Measurements from ENCODE around the gene OR3A2.

Gene OR3A2

DNA sequence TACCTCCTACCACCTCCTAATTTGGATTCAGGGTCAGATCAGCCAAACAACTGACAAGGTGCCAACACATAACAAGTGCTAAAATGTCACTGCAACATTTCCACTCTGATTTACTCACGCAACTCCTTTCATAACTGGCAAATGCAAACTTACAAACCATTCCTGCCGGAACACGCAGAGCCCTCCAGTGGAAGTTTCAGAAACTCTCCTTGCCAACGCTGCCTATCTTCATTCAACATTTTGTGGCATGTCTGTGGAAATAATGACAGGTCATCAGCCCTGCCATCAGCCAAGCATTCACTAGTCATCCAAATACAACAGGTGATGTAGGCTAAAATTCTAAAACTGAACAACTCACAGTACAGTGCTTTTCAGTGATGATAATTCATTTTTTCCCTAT, 50.2 kb downstream of the OR3A2 start:
- no peaks in the 10 kb centered on the region for H3K9me2 ChIP-seq (ENCODE audit: low read depth, low read length)
- no peaks in the 10 kb centered on the region for H3F3A ChIP-seq (ENCODE audit: insufficient read depth, low read length)
- no peaks in the 10 kb centered on the region for H3K9me3 ChIP-seq (ENCODE audit: low read length)
- H3K4me3 ChIP-seq (ENCODE audit: low read depth, low read length, poor library complexity, severe bottlenecking), result no peak overlapping the region
- H3K9ac ChIP-seq (ENCODE audit: low read length), result no peak overlapping the region
- no peak for TF ChIP-seq EZH2 (IDR thresholded peaks at IDR 0.05; ENCODE audit: borderline replicate concordance, low read length)
- TF ChIP-seq, protein P1, sequence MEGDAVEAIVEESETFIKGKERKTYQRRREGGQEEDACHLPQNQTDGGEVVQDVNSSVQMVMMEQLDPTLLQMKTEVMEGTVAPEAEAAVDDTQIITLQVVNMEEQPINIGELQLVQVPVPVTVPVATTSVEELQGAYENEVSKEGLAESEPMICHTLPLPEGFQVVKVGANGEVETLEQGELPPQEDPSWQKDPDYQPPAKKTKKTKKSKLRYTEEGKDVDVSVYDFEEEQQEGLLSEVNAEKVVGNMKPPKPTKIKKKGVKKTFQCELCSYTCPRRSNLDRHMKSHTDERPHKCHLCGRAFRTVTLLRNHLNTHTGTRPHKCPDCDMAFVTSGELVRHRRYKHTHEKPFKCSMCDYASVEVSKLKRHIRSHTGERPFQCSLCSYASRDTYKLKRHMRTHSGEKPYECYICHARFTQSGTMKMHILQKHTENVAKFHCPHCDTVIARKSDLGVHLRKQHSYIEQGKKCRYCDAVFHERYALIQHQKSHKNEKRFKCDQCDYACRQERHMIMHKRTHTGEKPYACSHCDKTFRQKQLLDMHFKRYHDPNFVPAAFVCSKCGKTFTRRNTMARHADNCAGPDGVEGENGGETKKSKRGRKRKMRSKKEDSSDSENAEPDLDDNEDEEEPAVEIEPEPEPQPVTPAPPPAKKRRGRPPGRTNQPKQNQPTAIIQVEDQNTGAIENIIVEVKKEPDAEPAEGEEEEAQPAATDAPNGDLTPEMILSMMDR (IDR thresholded peaks at IDR 0.05; ENCODE audit: low read length), result no peak; the same call in 1 of the 2 replicates
- H3K79me2 ChIP-seq (ENCODE audit: insufficient read depth, low read length), result no peaks in the 10 kb centered on the region
- no peak overlapping the region for H3K4me2 ChIP-seq (ENCODE audit: low read length)
- H3K4me1 ChIP-seq (ENCODE audit: insufficient read depth, low read length, severe bottlenecking), result no peaks in the 10 kb centered on the region
- H3K36me3 ChIP-seq (ENCODE audit: insufficient read depth, low read length), result no peaks in the 10 kb centered on the region
- no peaks in the 10 kb centered on the region for H3K27me3 ChIP-seq (ENCODE audit: insufficient read depth, low read length)
- H3K27ac ChIP-seq (ENCODE audit: low read depth, low read length, poor library complexity, severe bottlenecking), result no peak overlapping the region
- no peaks in the 10 kb centered on the region for H4K20me1 ChIP-seq (ENCODE audit: insufficient read depth, low read length)
- H2AFZ ChIP-seq (ENCODE audit: low read length), result no peak overlapping the region

GRCh38 chr17:3318336-3318735, 67.8 kb downstream of the OR3A2 start:
- no peaks in the 10 kb centered on the region for H4K20me1 ChIP-seq (ENCODE audit: insufficient read depth, low read length)
- H3K4me3 ChIP-seq (ENCODE audit: low read depth, low read length, poor library complexity, severe bottlenecking), result no peak overlapping the region
- no peaks in the 10 kb centered on the region for H3K27me3 ChIP-seq (ENCODE audit: insufficient read depth, low read length)
- no peak overlapping the region for H2AFZ ChIP-seq (ENCODE audit: low read length)
- TF ChIP-seq EZH2 (IDR thresholded peaks at IDR 0.05; ENCODE audit: borderline replicate concordance, low read length), result no peak
- TF ChIP-seq, protein P1 (IDR thresholded peaks at IDR 0.05; ENCODE audit: low read length), result no peak
- no peaks in the 10 kb centered on the region for H3K4me1 ChIP-seq (ENCODE audit: insufficient read depth, low read length, severe bottlenecking)
- H3K9me3 ChIP-seq (ENCODE audit: low read length), result no peaks in the 10 kb centered on the region
- H3K79me2 ChIP-seq (ENCODE audit: insufficient read depth, low read length), result no peaks in the 10 kb centered on the region
- no peaks in the 10 kb centered on the region for H3F3A ChIP-seq (ENCODE audit: insufficient read depth, low read length)
- no peak overlapping the region for H3K4me2 ChIP-seq (ENCODE audit: low read length)
- H3K36me3 ChIP-seq (ENCODE audit: insufficient read depth, low read length), result no peaks in the 10 kb centered on the region
- no peaks in the 10 kb centered on the region for H3K9me2 ChIP-seq (ENCODE audit: low read depth, low read length)
- no peak overlapping the region for H3K9ac ChIP-seq (ENCODE audit: low read length)
- H3K27ac ChIP-seq (ENCODE audit: low read depth, low read length, poor library complexity, severe bottlenecking), result no peak overlapping the region

DNA sequence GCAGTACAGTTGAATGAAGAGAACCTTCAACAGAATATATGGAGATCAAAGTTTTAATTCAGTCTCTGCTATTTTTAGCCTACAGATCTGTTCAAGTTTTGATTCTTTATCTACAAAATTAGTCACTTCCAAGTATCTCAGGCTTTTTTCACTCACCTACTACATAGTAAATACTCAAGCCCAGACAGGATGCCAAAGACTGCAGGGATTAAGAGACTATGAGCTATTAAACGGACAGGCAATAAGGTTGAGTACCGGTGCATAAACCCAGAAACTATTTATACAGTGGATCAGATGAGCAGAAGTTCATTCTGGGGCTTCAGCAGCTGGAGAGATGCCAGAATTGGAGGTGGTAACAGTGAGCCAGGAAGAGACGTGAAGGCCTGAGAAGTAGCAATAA, 69.3 kb downstream of the OR3A2 start:
- Histone ChIP-seq H3K9me3 (ENCODE audit: low read length) (no peaks in the 10 kb centered on the region), H3K4me3 (ENCODE audit: low read depth, low read length, poor library complexity, severe bottlenecking) (no peak overlapping the region), H3K9ac (ENCODE audit: low read length) (no peak overlapping the region), H3K36me3 (ENCODE audit: insufficient read depth, low read length) (no peaks in the 10 kb centered on the region), H3K79me2 (ENCODE audit: insufficient read depth, low read length) (no peaks in the 10 kb centered on the region), H3K4me2 (ENCODE audit: low read length) (no peak overlapping the region), H3K27ac (ENCODE audit: low read depth, low read length, poor library complexity, severe bottlenecking) (no peak overlapping the region), H2AFZ (ENCODE audit: low read length) (no peak overlapping the region), H3K4me1 (ENCODE audit: insufficient read depth, low read length, severe bottlenecking) (no peaks in the 10 kb centered on the region), H3K9me2 (ENCODE audit: low read depth, low read length) (no peaks in the 10 kb centered on the region), H3F3A (ENCODE audit: insufficient read depth, low read length) (no peaks in the 10 kb centered on the region), H3K27me3 (ENCODE audit: insufficient read depth, low read length) (no peaks in the 10 kb centered on the region), H4K20me1 (ENCODE audit: insufficient read depth, low read length) (no peaks in the 10 kb centered on the region)
- no peak for TF ChIP-seq EZH2 (IDR thresholded peaks at IDR 0.05; ENCODE audit: borderline replicate concordance, low read length)
- TF ChIP-seq, protein P1 (IDR thresholded peaks at IDR 0.05; ENCODE audit: low read length), result no peak
